ENCODE data around the gene DNAJC8.

DNAJC8 gene

DNA sequence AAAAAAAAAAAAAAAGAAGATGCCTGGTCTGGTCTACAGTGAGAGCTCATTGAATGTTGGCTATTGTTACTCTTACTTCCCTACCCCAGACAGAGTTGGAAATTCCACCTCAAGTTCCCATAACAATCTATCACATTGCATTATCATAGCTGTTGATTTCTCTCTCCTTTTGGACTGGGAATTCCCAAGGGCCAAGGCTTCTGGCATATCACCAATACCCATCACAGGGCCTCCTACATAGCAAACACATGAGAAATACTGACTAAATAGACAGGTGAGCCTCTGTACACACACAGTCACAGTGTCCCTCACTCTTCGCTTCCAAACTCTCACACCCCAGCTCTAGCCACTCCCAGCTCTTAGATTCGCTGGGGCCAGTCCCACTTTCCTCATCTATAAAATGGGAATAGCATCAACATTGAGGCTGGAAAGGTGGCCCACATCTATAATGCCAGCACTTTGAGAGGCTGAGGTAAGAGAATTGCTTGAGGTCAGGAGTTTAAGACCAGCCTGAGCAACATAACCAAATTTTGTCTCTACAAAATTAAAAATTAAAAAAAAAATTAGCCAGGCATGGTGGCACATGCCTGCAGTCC lies 62.7 kb downstream of the DNAJC8 start:
- no peak for ATAC-seq

GRCh38 chr1:28163496-28164161 lies 69.2 kb downstream of the DNAJC8 start:
- ATAC-seq, result no peak

- no peak for ATAC-seq
Observed at GRCh38 chr1:28162151-28162550, 70.7 kb downstream of the DNAJC8 start.

GRCh38 chr1:28161751-28162150 lies 71.1 kb downstream of the DNAJC8 start:
- no peak for ATAC-seq

DNA sequence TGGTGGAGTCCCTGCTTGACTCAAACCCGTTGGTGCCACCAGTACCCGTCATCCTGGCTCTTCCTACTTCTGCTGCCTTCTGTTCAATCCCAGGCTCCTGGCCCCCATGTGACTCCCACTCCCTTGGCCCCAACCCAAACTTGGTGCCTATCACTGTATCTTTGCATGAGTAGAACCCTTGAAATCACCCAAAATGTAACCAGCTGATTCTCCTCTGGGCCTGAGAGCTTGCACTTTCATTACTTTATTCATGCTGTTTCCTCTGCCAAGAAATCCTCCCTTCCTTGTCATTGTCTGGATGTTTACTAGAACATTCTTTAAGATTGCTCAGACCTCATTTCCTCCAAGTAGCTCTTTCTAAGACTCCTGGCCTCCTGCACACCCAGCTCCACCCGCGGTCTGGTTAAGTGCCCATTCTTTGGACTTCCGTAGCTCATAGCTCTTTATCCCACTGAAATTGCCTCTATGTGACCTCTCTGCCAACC lies 72.0 kb downstream of the DNAJC8 start:
- no peak for ATAC-seq

GRCh38 chr1:28159680-28160079 lies 73.1 kb downstream of the DNAJC8 start:
- no peak for ATAC-seq

- no peak for ATAC-seq
Observed at GRCh38 chr1:28159243-28159642, 73.6 kb downstream of the DNAJC8 start.

DNA sequence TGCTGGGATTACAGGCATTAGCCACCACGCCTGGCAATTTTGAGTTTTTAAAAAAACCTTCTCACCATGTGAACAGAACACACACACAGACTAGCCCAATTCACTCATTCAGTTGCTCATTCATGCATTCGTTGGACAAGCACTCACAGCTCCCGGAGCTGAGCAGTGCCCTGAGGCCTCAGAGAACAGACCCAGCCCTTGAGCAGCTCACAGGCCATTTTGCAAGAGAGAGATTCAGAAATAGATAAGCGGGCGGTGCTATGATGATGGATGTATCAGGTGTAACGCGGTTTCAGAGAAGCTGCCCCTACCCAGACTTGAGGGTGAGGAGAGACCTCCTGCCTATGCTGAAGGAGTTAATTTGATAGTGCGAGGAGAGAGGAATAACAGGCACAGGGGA lies 74.9 kb downstream of the DNAJC8 start:
- ATAC-seq, result no peak

DNA sequence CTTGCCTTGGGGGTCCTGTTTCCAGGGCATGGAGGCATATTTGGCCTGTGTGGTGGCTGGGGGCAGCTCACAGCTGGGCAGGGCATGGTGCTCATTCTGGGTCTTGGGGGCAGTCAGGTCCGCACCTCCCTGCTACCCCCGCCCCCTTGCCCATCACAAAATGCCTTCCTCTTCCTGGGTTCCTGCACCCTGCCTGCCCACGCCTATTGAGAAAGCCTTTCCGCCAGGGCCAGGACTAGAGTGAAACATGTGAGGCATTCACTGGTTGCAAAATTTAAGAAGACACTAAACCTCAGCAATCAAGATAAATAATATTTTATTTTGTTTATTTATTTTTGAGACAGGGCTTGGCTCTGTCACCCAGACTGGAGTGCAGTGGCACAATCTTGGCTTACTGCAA lies 76.0 kb downstream of the DNAJC8 start:
- no peak for ATAC-seq

- no peak for ATAC-seq
Observed at GRCh38 chr1:28155628-28156027, 77.2 kb downstream of the DNAJC8 start.

DNA sequence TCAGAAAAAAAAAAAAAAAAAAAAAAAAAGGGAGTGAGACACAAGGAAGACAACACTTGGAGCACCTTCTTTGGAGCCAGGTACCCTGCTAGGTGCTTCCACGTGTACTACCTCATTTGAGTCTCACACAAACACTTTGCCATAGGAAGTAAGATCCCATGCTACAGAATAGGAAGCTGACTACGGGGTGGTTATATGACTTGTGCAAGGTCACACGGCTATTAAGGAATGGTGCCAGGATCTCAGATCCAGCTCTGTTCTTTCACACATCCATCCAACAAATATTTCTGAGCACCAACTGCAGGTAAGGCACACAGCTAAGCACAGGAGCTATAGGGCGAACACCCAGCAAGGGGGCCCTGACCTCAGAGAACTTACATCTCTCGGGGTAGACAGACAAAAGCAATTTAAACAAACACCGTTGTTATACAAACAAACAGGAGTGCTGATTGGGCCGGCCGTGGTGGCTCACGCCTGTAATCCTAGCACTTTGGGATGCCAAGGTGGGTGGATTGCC lies 78.7 kb downstream of the DNAJC8 start:
- no peak for ATAC-seq
